GM18505 (cell line): ENCODE measurements around the gene CCDC57.

ENCODE experiments used
- ATAC-seq: cut with Tn5 transposase; IDR thresholded peaks from one replicate; pipeline ENCODE4 v1.9.1; 2021; ENCODE audit not compliant: unreplicated experiment
- POLR2A ChIP-seq: IDR thresholded peaks from 4 replicates; pipeline ENCODE4 v1.6.1; 2011; ENCODE audit warnings: borderline replicate concordance; ENCODE audit not compliant: insufficient read depth, insufficient read length; ENCODE audit errors: extremely low read depth

The CCDC57 gene

DNA sequence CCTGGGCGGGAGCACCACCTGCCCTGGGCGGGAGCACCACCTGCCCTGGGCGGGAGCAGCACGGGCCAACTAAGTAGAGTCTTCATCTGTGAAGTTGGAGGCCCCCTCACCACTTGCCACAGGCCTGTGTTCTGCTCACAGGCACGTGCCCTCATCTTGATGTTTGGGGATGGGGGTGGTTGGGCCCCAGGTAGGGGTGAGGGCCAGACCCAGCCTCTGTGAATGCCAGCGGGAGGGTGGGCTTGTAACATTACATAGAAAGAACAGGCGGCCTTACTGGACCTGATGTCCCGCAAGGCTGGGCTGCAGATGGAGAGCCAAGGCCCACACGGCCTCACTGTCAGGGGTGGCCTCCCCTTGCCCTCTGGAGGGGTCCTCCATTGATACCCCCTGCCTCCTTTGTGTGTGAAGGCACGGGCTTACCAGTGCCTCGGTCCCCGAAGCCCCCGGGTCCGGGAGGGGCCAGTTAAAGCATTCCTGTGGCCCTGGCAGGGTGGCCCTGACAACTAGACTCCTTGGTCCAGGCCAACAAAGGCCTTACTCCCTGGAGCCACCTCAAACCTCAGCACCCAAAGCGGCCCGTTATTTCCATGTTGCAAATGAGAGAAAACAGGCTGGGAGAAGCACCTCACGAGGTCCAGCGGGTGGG, 15.1 kb upstream of the CCDC57 start:
- TF ChIP-seq POLR2A = no peak
- no peak for ATAC-seq

DNA sequence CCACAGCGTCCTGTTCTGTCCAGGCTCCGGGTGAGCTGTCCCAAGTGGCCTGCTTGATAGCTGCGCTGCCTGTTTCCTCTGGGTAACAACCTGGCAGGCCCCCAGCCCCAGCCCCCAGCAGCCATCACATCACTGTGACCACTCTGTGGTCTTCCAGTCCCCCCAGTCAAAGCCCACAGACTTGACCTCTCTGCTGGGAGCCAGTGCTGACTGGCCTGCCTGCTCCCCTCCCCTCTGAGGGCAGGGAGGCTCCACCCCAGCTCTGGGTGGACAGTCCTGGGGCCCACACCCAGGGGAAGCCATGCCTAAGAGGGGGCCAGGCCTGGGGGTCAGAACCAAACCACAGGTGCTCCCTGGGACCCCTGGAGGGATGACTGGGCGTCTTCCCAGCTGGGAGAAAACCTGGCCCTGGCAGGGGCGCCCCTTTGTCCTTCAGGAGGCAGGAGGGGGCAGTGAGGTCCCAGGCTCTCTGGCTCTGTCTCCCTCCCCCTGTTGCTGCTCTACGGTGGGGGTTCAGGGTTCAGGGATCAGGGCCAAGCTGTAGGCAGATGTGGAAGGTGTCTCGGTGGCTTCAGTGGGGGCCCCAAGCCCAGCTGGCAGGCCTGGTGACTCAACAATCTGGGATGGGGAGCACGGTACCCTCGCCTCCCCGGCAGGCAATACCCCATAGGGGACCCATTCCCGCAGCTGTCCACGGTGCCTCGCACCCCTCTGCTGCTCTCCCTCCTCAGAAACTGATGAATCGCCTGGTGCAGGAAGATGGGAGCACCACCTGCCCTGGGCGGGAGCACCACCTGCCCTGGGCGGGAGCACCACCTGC, 14.4 kb upstream of the CCDC57 start:
- ATAC-seq = no peak
- TF ChIP-seq POLR2A = no peak

DNA sequence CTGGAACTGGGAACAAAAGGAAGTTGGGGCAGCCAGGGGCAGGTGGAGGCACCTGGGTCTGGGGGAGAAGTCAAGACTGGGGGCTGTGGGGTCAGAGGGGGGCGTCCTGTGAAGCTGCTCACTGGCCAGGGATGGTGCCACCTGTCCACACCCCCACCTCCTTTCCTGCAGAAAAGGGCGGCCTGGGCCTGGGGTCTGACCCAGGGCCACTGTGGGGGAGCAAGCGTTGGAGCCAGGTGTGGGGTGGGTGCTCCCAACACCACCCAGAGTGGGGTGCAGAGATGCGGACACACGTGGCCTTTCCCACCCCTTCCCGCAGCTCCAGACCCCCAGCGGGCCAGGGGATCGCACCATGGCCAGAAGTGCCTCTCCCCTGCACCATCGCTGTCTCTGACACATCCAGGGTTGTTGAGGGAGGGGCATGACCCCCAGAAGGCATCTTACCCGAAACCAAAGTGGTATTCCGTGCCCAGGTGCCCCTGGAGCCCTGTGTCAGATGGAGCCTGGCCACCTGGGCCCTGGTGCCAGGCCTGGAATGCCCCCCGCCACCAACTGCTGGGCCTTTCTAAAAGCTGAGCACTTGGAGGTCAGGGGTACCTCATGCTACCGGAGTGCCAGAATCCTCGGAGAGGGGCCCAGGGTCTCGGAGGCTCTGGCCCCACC, 13.6 kb upstream of the CCDC57 start:
- no peak for TF ChIP-seq POLR2A

DNA sequence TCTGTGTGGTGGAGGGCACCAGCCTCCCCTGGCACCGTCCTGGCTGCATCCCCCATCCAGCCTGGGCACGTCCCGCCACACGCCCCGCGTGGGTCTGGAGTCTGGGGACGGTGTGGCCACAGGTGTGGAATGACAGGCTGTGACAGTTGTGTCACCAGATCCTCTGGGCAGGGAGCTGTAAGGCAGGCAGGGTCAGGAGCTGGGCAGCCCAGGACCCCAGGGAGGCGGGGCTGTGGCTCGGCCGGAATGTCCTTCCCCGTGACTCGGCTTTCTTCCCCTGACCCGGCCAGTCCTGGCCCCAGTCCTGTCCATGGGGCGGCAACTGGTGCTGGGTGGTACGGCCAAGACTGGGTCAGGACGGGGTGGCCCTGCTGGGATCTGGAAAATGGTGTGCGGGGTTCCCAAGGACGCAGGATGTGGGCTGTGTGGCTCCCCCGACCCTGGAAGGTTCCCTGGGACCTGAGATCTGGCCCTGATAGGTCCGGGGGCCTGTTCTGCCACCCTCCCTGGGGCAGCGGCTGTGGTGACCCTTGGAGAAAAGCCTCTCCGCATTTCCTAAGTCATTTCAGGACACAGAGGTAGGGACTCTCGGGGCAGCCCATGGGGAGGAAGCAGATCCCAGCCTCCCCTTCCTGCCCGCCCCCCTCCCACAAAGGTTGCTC, 12.9 kb upstream of the CCDC57 start:
- no peak for TF ChIP-seq POLR2A
- no peak for ATAC-seq

More for the DNA sequence above, 13.6 kb upstream of the CCDC57 start:
- no peak for ATAC-seq

DNA sequence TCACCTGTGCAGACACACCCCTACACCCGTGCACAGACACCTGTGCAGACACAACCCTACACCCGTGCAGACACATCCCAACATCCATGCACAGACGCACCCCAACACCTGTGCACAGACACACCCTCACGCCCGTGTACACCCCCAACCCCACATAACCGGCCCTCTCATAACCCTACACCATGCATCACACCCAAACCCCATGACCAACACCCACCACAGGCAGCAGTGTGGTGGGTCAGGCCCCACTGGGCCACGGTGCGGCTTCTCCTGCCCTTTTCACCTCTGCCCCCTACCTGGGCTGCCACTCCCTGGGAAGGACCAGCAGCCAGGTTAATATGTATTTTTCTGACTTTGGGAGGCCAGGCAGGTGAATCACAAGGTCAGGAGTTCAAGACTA, 12.0 kb upstream of the CCDC57 start:
- no peak for ATAC-seq
- no peak for TF ChIP-seq POLR2A

DNA sequence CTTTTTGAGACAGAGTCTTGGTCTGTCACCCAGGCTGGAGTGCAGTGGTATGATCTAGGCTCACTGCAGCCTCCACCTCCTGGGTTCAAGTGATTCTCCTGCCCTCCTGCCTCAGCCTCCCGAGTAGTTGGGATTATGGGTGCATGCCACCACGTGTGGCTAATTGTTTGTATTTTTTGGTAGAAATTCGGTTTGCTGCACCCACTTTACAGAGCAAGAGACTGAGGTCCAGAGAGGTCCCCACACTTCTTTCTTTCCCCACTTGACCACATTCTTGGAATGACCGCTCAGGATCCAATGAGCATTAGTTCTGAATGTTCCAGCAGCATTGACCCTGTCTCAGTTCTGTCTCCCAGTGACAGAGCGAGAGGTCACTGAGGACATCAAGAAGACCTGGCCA, 10.9 kb upstream of the CCDC57 start:
- ATAC-seq = no peak
- TF ChIP-seq POLR2A = no peak

DNA sequence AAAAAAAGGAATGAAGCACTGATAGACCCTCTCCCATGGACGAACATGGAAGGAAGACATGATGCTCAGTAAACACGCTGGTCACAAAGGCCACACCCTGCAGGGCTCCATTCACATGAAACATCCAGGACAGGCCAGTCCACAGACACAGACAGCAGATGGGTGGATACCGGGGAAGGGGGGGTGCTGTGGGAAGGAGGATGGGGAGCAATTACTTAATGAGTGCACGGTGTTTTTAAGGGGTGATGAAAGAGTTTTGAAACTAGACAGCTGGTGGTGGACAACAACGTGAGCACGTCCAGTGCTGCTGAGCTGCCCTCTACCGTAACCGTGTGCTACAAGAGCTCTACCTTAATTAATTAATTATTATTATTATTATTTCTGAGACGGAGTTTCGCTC, 10.2 kb upstream of the CCDC57 start:
- no peak for TF ChIP-seq POLR2A
- ATAC-seq = no peak

DNA sequence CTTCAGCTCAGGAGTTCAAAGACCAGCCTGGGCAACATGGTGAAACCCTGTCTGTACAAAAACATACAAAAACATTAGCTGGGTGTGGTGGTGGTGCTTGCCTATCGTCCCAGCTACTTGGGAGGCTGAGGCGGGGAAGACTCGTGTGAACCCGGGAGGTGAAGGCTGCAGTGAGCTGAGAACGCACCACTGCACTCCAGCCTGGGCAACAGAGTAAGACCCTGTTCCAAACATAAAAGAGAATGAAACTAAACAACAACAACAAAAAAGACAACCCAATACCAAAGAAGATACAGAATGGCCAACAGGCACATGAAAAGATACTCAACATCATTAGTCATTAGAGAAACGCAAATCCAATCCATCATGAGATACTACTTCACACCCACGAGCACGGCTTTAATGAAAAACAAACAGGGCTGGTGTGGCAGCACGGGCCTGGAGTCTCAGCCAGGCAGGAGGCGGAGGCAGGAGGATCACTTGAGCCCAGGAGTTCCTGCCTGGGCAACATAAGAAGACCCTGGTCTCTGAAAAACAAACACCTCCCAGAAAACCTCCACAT, 8.8 kb upstream of the CCDC57 start:
- TF ChIP-seq POLR2A = no peak
- no peak for ATAC-seq

DNA sequence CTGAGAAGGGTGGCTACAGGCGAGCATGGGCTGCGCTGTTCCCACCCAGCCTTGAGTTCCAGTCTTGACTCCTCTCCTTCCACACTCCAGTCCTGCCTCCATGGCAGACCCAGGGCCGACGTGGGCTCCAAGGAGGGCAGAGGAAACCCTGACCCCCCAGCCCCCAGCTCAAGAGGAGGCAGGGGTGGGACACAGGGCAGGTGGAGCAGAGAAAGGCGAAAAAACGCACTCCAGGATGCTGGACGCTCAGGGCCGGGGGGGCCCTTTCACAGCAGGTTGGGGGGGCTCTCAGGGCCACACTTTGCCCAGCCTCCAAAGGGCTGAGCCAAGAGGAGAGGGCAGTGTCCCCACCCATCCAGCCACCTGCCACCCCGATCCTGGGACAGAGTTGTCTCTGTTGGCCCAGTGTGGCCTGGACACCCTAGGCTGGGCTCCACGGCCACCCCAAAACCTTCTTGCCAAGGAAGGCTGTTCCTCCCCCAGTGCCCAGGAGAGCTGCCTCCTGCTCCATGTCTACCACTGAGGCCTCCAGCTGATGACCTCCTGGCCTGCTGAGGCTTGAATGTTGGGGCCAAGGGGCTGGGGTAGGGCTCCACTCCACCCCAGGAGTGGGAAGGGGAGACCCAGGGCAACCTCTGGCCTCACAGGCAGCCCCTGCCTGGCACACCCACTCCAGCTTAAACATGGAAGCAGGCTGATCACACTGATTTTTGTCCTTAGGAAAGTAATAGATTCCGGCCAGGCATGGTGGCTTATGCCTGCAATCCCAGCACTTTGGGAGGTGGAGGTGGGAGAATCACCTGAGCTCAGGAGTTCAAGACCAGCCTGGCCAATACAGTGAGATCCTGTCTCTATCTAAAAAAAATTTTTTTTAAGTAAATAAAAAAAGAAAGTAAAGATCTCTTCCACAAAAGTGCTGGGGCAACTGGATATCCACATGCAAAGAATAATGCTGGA, 7.4 kb upstream of the CCDC57 start:
- no peak for ATAC-seq
- no peak for TF ChIP-seq POLR2A

DNA sequence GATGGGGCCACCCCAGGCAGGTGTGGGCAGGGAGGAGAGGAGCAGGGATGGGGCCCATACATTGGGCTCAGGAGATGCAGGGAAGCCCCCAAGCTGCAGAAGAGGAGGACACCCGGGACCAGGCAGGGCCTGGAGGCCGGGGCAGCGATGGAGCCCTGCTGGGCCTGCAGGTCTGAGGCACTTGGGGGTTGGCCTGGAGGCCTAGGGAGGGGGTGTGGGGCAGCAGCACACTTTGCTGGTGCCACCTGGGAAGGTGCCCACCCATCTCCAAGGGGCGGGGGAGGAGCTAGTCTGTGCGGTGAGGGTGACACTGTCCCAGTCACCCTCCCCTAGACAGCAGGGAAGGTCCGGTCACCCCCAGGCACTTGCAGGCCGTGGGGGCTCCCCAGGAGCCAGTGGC, 6.4 kb upstream of the CCDC57 start:
- no peak for ATAC-seq

DNA sequence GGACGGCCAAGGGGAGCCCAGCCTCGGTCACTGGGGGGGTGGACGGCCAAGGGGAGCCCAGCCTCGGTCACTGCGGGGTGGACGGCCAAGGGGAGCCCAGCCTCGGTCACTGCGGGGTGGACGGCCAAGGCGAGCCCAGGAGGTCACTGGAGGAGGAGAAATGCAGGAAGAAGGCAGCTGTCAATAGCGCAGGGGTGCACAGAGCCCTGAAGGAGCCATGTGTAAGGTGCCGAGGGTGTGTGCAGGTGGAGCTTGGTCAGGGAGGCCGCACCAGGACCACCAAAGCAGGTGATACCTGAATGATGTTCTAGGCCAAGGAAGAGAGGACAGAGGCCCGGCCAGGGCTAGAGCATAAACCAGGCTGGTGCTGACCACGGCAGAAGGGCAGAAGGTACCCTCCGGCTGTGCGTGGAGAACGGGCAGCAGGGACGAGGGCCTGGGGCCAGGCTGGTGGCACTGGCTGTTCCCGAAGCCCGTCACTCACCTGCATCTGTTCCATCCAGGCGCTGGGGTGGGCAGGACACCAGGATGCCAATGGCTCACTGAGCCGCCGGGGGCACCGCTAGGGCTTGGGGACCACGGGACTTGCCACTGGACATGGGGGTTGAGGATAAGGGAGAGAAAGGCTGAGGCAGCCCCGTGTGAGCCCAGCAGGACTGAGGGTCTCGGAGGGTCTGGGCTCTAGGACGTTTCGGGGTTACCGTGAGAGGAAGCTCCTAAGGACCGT, 5.9 kb upstream of the CCDC57 start:
- no peak for ATAC-seq
- no peak for TF ChIP-seq POLR2A

More for the DNA sequence above, 6.4 kb upstream of the CCDC57 start:
- TF ChIP-seq POLR2A = no peak
